ENCODE results near the gene SIRT2.
"Not testable (repeated sequence)": the region's sequence is repeated elsewhere in the genome, so short reads cannot be mapped to it uniquely, and the experiment has no call there.

SIRT2 gene

GRCh38 chr19:38878575-38879399 is 20.6 kb downstream of the SIRT2 start:
- no peak overlapping the region for H2BK120ac ChIP-seq (ENCODE audit: insufficient read depth, low read length, poor library complexity)
- H2BK5ac ChIP-seq (ENCODE audit: low read depth, low read length, poor library complexity): no peak overlapping the region
- H3K23ac ChIP-seq (ENCODE audit: low read length): no peak overlapping the region
- no CpG with 5 or more reads among the region's 16 CpGs for WGBS (ENCODE audit: extremely low coverage, insufficient coverage, insufficient read length)
- H3K4ac ChIP-seq (ENCODE audit: low read depth, low read length): no peak overlapping the region
- H3K4me2 ChIP-seq (ENCODE audit: low read length): no peak overlapping the region
- H2BK12ac ChIP-seq (ENCODE audit: low read length): no peak overlapping the region
- no peak for DNase-seq
- no peak overlapping the region for H3K18ac ChIP-seq (ENCODE audit: low read length)
- H2AK5ac ChIP-seq (ENCODE audit: low read length): peak overlapping the region; percentile 35
- H3K9ac ChIP-seq (ENCODE audit: low read length): no peak overlapping the region
- no peak overlapping the region for H4K12ac ChIP-seq (ENCODE audit: low read depth, low read length)
- no peaks in the 10 kb centered on the region for H3K4me1 ChIP-seq (ENCODE audit: control insufficient read depth in 1 of 2, insufficient read depth in 2 of 2, low read length in 2 of 2)
- no peak overlapping the region for H4K8ac ChIP-seq (ENCODE audit: low read depth, low read length)
- no peaks in the 10 kb centered on the region for H3K36me3 ChIP-seq (ENCODE audit: control insufficient read depth in 1 of 2, insufficient read depth in 2 of 2, low read length in 2 of 2)
- H3K27ac ChIP-seq (ENCODE audit: low read depth, low read length): no peak overlapping the region
- H3K14ac ChIP-seq (ENCODE audit: low read length): no peak overlapping the region
- no peaks in the 10 kb centered on the region for H3K79me1 ChIP-seq (ENCODE audit: low read length)
- no peak overlapping the region for H4K91ac ChIP-seq (ENCODE audit: low read depth, low read length)
- H3K79me2 ChIP-seq (ENCODE audit: control insufficient read depth, insufficient read depth, low read length, poor library complexity): no peaks in the 10 kb centered on the region
- H3K27me3 ChIP-seq (ENCODE audit: insufficient read depth, low read length): no peaks in the 10 kb centered on the region
- H2AFZ ChIP-seq (ENCODE audit: insufficient read depth, low read length, poor library complexity): no peak overlapping the region
- no peaks in the 10 kb centered on the region for H3K9me3 ChIP-seq (ENCODE audit: insufficient read depth, low read depth, low read length)
- no peak overlapping the region for H3K4me3 ChIP-seq (ENCODE audit: low read depth, low read length)

GRCh38 chr19:38877781-38878574 is 21.4 kb downstream of the SIRT2 start, which contains the start of gene RINL:
Gene RINL, minus strand, starts transcription at chr19:38878275. Its CDS starts 1,533 bp downstream, at chr19:38876742.
- H3K9ac ChIP-seq (ENCODE audit: low read length): no peak within 1 kb of the TSS
- no peak within 1 kb of the TSS for H2BK12ac ChIP-seq (ENCODE audit: low read length)
- H3K79me2 ChIP-seq (ENCODE audit: control insufficient read depth, insufficient read depth, low read length, poor library complexity): no peaks in the 10 kb centered on the region
- no peak within 1 kb of the TSS for H3K4me2 ChIP-seq (ENCODE audit: low read length)
- no peak within 1 kb of the TSS for H2BK5ac ChIP-seq (ENCODE audit: low read depth, low read length, poor library complexity)
- no peak within 1 kb of the TSS for H4K12ac ChIP-seq (ENCODE audit: low read depth, low read length)
- no peaks in the 10 kb centered on the region for H3K79me1 ChIP-seq (ENCODE audit: low read length)
- no peaks in the 10 kb centered on the region for H3K36me3 ChIP-seq (ENCODE audit: control insufficient read depth in 1 of 2, insufficient read depth in 2 of 2, low read length in 2 of 2)
- no peak for DNase-seq
- WGBS (ENCODE audit: extremely low coverage, insufficient coverage, insufficient read length): no CpG with 5 or more reads among the region's 11 CpGs
- H3K4me3 ChIP-seq (ENCODE audit: low read depth, low read length): no peak within 1 kb of the TSS
- peak within 1 kb of the TSS; percentile 59 for H4K8ac ChIP-seq (ENCODE audit: low read depth, low read length)
- no peak within 1 kb of the TSS for H3K4ac ChIP-seq (ENCODE audit: low read depth, low read length)
- no peaks in the 10 kb centered on the region for H3K27me3 ChIP-seq (ENCODE audit: insufficient read depth, low read length)
- H3K4me1 ChIP-seq (ENCODE audit: control insufficient read depth in 1 of 2, insufficient read depth in 2 of 2, low read length in 2 of 2): no peaks in the 10 kb centered on the region
- H3K27ac ChIP-seq (ENCODE audit: low read depth, low read length): no peak within 1 kb of the TSS
- H2AFZ ChIP-seq (ENCODE audit: insufficient read depth, low read length, poor library complexity): peak within 1 kb of the TSS; percentile 50
- no peak within 1 kb of the TSS for H2BK120ac ChIP-seq (ENCODE audit: insufficient read depth, low read length, poor library complexity)
- H2AK5ac ChIP-seq (ENCODE audit: low read length): peak within 1 kb of the TSS; percentile 35
- no peak within 1 kb of the TSS for H3K23ac ChIP-seq (ENCODE audit: low read length)
- H4K91ac ChIP-seq (ENCODE audit: low read depth, low read length): no peak within 1 kb of the TSS
- no peak within 1 kb of the TSS for H3K14ac ChIP-seq (ENCODE audit: low read length)
- no peak within 1 kb of the TSS for H3K18ac ChIP-seq (ENCODE audit: low read length)
- H3K9me3 ChIP-seq (ENCODE audit: insufficient read depth, low read depth, low read length): no peaks in the 10 kb centered on the region

- Histone ChIP-seq H3K27ac (ENCODE audit: low read depth, low read length) (no peak overlapping the region), H3K4me3 (ENCODE audit: low read depth, low read length) (no peak overlapping the region), H3K36me3 (ENCODE audit: control insufficient read depth in 1 of 2, insufficient read depth in 2 of 2, low read length in 2 of 2) (no peaks in the 10 kb centered on the region), H2BK120ac (ENCODE audit: insufficient read depth, low read length, poor library complexity) (no peak overlapping the region), H2AFZ (ENCODE audit: insufficient read depth, low read length, poor library complexity) (no peak overlapping the region), H4K8ac (ENCODE audit: low read depth, low read length) (no peak overlapping the region), H4K12ac (ENCODE audit: low read depth, low read length) (no peak overlapping the region), H2AK5ac (ENCODE audit: low read length) (no peak overlapping the region), H3K4me1 (ENCODE audit: control insufficient read depth in 1 of 2, insufficient read depth in 2 of 2, low read length in 2 of 2) (no peaks in the 10 kb centered on the region), H3K79me2 (ENCODE audit: control insufficient read depth, insufficient read depth, low read length, poor library complexity) (no peaks in the 10 kb centered on the region), H3K27me3 (ENCODE audit: insufficient read depth, low read length) (no peaks in the 10 kb centered on the region), H3K79me1 (ENCODE audit: low read length) (peaks cover under 1% of the 10 kb centered on the region), H2BK12ac (ENCODE audit: low read length) (no peak overlapping the region), H2BK5ac (ENCODE audit: low read depth, low read length, poor library complexity) (no peak overlapping the region), H3K9ac (ENCODE audit: low read length) (no peak overlapping the region), H3K23ac (ENCODE audit: low read length) (no peak overlapping the region), H3K4ac (ENCODE audit: low read depth, low read length) (no peak overlapping the region), H3K14ac (ENCODE audit: low read length) (no peak overlapping the region), H3K9me3 (ENCODE audit: insufficient read depth, low read depth, low read length) (no peaks in the 10 kb centered on the region), H3K18ac (ENCODE audit: low read length) (no peak overlapping the region), H4K91ac (ENCODE audit: low read depth, low read length) (no peak overlapping the region), H3K4me2 (ENCODE audit: low read length) (no peak overlapping the region)
- WGBS (ENCODE audit: extremely low coverage, insufficient coverage, insufficient read length): no CpG with 5 or more reads among the region's 6 CpGs
- DNase-seq: peak; percentile 57 to 75
Measured at GRCh38 chr19:38875656-38876395, 23.6 kb downstream of the SIRT2 start.

GRCh38 chr19:38873400-38873799 is 26.0 kb downstream of the SIRT2 start:
- not testable (repeated sequence) for H3K9ac ChIP-seq (ENCODE audit: low read length)
- no CpG with 5 or more reads among the region's 10 CpGs for WGBS (ENCODE audit: extremely low coverage, insufficient coverage, insufficient read length)

More at GRCh38 chr19:38873400-38873799, 26.0 kb downstream of the SIRT2 start:
- not testable (repeated sequence) for H2AK5ac ChIP-seq (ENCODE audit: low read length); H3K18ac ChIP-seq (ENCODE audit: low read length); H3K36me3 ChIP-seq (ENCODE audit: control insufficient read depth in 1 of 2, insufficient read depth in 2 of 2, low read length in 2 of 2); H2AFZ ChIP-seq (ENCODE audit: insufficient read depth, low read length, poor library complexity); H3K4ac ChIP-seq (ENCODE audit: low read depth, low read length); H4K91ac ChIP-seq (ENCODE audit: low read depth, low read length); H3K4me3 ChIP-seq (ENCODE audit: low read depth, low read length); H3K27me3 ChIP-seq (ENCODE audit: insufficient read depth, low read length); H2BK5ac ChIP-seq (ENCODE audit: low read depth, low read length, poor library complexity); H4K12ac ChIP-seq (ENCODE audit: low read depth, low read length); H4K8ac ChIP-seq (ENCODE audit: low read depth, low read length); H3K27ac ChIP-seq (ENCODE audit: low read depth, low read length); H3K4me2 ChIP-seq (ENCODE audit: low read length); H2BK120ac ChIP-seq (ENCODE audit: insufficient read depth, low read length, poor library complexity); H3K23ac ChIP-seq (ENCODE audit: low read length); H2BK12ac ChIP-seq (ENCODE audit: low read length); H3K79me2 ChIP-seq (ENCODE audit: control insufficient read depth, insufficient read depth, low read length, poor library complexity); H3K9me3 ChIP-seq (ENCODE audit: insufficient read depth, low read depth, low read length); H3K14ac ChIP-seq (ENCODE audit: low read length)
- H3K4me1 ChIP-seq (ENCODE audit: control insufficient read depth in 1 of 2, insufficient read depth in 2 of 2, low read length in 2 of 2): peaks cover 17% of the 10 kb centered on the region in 2 experiments
- peaks cover 11% of the 10 kb centered on the region for H3K79me1 ChIP-seq (ENCODE audit: low read length)
- DNase-seq: peak; percentile 26 to 65

All from trophoblast cell (in vitro differentiated cells and primary cell).